HFFc6 (cell line): ENCODE data around the gene VWC2L. TPM values are rescaled to one million over a fixed set of nuclear protein-coding genes. Genes with fewer than 3 reads are reported as not detected.

Experiments
- DNase-seq: peaks from one replicate; pipeline ENCODE4 v3.0.0-alpha.2; 2018
- H3K27ac Mint-ChIP-seq: 2 replicates; pipeline ENCODE4 v1.8.0; 2020; ENCODE audit warnings: mild to moderate bottlenecking, mixed read lengths
- H3K27me3 Mint-ChIP-seq: 2 replicates; pipeline ENCODE4 v1.8.0; 2021; ENCODE audit warnings: mild to moderate bottlenecking, moderate library complexity, mixed read lengths; ENCODE audit not compliant: insufficient read depth
- H3K36me3 Mint-ChIP-seq: 2 replicates; pipeline ENCODE4 v1.8.0; 2021; ENCODE audit warnings: low read depth, mixed read lengths
- H3K4me1 Mint-ChIP-seq: 2 replicates; pipeline ENCODE4 v1.8.0; 2020; ENCODE audit warnings: low read depth, mixed read lengths
- H3K4me3 Mint-ChIP-seq: 2 replicates; pipeline ENCODE4 v1.8.0; 2020; ENCODE audit warnings: mild to moderate bottlenecking, moderate library complexity, mixed read lengths
- H3K9me3 Mint-ChIP-seq: 2 replicates; pipeline ENCODE4 v1.8.0; 2020; ENCODE audit warnings: mild to moderate bottlenecking, mixed read lengths
- total RNA-seq, 6 experiments: library from RNA; stranded (reverse); fragmentation: NEBNext Ultra II Directional; extraction: Animal tissue kit (Norgen Biotek cat#: 25700); gene quantifications; 2 replicates in 1 of 6; 3 replicates in 5 of 6; pipeline ENCODE4 v1.2.3, GENCODE V29; 2021
- TF ChIP-seq, protein P1 (sequence below): fragments of 200-600 bp; sonication (generic); IDR thresholded peaks from 2 replicates; pipeline ENCODE4 v1.5.0; 2021; ENCODE audit warnings: antibody characterized with exemption, mild to moderate bottlenecking

The VWC2L gene
- total RNA-seq, 6 experiments from 2014 or later, result not detected

DNA sequence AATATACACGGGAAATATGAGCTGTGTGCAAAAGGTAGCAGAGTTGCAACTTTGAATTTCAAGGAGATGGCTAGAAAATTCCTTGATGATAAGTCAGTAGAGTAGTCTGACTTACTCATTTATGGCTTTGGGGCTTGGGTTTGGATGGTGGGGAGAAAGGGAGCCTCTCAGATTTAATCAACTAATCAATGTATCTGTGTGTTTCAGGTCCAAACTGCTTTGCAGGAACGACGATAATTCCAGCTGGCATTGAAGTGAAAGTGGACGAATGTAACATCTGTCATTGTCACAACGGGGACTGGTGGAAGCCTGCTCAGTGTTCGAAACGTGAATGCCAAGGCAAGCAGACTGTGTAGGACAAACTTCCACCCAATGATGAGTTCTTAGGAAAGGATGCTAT is 164.6 kb downstream of the VWC2L start:
- Mint-ChIP-seq H3K27me3 (no peaks in the 10 kb centered on the region), H3K27ac (no peak overlapping the region), H3K9me3 (no peaks in the 10 kb centered on the region), H3K4me1 (peaks cover 20% of the 10 kb centered on the region), H3K36me3 (no peaks in the 10 kb centered on the region), H3K4me3 (peak overlapping the region; percentile 50)
- TF ChIP-seq, protein P1, sequence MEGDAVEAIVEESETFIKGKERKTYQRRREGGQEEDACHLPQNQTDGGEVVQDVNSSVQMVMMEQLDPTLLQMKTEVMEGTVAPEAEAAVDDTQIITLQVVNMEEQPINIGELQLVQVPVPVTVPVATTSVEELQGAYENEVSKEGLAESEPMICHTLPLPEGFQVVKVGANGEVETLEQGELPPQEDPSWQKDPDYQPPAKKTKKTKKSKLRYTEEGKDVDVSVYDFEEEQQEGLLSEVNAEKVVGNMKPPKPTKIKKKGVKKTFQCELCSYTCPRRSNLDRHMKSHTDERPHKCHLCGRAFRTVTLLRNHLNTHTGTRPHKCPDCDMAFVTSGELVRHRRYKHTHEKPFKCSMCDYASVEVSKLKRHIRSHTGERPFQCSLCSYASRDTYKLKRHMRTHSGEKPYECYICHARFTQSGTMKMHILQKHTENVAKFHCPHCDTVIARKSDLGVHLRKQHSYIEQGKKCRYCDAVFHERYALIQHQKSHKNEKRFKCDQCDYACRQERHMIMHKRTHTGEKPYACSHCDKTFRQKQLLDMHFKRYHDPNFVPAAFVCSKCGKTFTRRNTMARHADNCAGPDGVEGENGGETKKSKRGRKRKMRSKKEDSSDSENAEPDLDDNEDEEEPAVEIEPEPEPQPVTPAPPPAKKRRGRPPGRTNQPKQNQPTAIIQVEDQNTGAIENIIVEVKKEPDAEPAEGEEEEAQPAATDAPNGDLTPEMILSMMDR, result no peak
- DNase-seq, result no peak

DNA sequence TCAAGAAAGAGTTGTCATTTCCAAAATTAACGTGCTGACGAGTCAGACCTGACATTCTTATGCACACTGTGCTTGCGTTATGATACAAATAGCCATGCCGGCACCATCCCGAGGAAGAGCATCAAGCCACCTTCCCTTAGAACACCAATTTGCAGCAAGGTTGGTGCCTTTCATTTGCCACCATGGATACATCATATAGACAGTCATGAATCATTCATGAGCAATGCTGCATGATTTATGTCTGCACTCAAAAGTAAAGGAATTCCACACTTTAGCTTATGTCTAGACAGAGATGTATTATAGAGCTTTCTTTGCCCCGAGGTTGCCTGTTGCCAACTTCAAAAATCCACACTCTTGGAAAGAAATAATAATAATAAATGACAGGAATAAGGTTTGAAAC is 166.9 kb downstream of the VWC2L start:
- Mint-ChIP-seq H3K9me3 (no peaks in the 10 kb centered on the region), H3K4me1 (peaks cover 20% of the 10 kb centered on the region), H3K4me3 (no peak overlapping the region), H3K36me3 (no peaks in the 10 kb centered on the region), H3K27ac (no peak overlapping the region), H3K27me3 (no peaks in the 10 kb centered on the region; the same call in 1 of the 2 replicates)
- DNase-seq, result no peak
- TF ChIP-seq, protein P1, result no peak

DNA sequence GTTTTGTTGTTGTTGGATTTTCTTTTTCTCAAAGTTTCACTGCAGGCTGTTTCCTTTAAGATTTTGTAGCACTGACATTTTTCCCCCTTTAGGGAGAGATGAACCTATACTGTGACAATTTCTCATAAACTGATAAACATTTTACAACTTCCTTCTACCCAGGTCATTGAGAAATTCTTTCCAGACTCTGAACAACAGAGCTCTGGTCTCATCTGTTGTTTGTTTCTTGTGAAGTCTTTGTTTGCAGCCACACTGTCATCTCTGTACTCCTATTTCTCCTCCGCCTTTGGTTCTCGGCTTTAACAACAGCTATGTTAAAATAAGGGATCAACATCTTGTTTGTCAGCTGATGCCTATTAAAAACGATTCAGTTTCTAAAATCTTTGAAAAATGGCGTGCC is 167.6 kb downstream of the VWC2L start:
- TF ChIP-seq, protein P1, result no peak
- Mint-ChIP-seq H3K27ac (no peak overlapping the region), H3K4me1 (peaks cover 20% of the 10 kb centered on the region), H3K4me3 (no peak overlapping the region), H3K36me3 (no peaks in the 10 kb centered on the region), H3K27me3 (no peaks in the 10 kb centered on the region; the same call in 1 of the 2 replicates), H3K9me3 (no peaks in the 10 kb centered on the region)
- no peak for DNase-seq

DNA sequence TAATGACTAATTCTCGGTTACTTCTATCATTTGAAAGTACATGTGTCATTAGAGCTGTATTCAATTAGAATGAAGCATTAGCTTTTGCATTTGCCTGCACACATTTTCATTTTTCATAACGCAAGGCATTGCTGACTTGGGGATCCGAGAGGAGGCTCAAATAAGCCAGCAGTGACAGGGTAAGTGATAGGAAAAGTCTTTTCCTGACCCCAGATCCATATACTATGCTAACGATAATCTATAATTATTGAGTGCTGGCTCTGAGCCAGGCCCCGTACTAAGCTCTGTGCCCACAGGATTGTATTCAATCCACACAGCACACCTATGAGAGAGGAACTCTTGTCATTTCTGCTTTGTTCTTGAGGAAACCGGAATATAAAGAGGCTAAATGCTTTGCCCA is 168.2 kb downstream of the VWC2L start:
- no peak for DNase-seq
- Mint-ChIP-seq H3K36me3 (no peaks in the 10 kb centered on the region), H3K4me1 (peaks cover 20% of the 10 kb centered on the region), H3K27ac (no peak overlapping the region), H3K27me3 (no peaks in the 10 kb centered on the region; the same call in 1 of the 2 replicates), H3K9me3 (no peaks in the 10 kb centered on the region), H3K4me3 (no peak overlapping the region)
- TF ChIP-seq, protein P1, result no peak

DNA sequence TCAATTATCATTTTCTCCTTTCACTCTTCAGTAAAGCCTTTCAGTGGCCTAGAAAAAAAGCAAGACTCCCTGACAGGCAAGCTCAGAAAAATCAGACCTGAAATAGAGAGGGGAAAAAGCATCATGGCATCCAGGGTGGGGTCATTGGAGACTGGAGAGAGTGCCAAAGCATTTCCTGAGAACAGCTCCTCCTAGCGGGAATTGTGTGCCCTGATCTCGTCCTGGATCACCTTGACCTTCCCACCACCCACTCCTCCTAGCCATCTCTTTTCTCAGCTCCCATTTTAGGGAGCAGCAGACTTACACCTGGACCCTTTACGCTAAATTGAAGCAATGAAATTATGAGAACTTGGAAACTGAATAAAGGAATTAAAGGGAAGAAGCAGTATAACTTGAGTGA is 176.6 kb downstream of the VWC2L start:
- no peak overlapping the region for H3K4me3 Mint-ChIP-seq
- H3K27me3 Mint-ChIP-seq, result no peaks in the 10 kb centered on the region
- no peaks in the 10 kb centered on the region for H3K36me3 Mint-ChIP-seq
- TF ChIP-seq, protein P1, result peak; percentile 54
- no peak overlapping the region for H3K27ac Mint-ChIP-seq
- H3K4me1 Mint-ChIP-seq, result no peaks in the 10 kb centered on the region
- H3K9me3 Mint-ChIP-seq, result no peaks in the 10 kb centered on the region; the same call in 1 of the 2 replicates
- no peak for DNase-seq

DNA sequence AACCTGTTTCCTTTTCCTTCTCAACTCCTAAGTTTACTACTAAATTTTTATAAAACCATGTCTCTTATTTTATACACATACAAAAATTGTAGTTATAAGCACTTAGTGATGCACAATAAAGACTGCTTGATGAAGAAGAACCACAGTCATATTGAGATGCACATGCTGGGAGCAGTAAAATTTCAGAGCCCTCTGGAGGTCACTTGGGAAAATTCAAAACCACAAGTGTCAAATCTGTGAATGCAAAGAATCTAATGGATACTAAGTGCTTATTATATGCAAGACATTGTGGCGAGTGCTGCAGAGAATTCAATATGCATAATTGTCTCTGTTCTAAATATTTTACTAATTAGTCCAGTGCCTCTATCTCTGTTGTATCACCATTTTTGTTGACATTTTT is 180.5 kb downstream of the VWC2L start:
- H3K4me1 Mint-ChIP-seq, result peaks cover 7% of the 10 kb centered on the region; the same call in 1 of the 2 replicates
- no peaks in the 10 kb centered on the region for H3K36me3 Mint-ChIP-seq
- no peak overlapping the region for H3K27ac Mint-ChIP-seq
- no peaks in the 10 kb centered on the region for H3K27me3 Mint-ChIP-seq
- DNase-seq, result no peak
- no peaks in the 10 kb centered on the region; the same call in 1 of the 2 replicates for H3K9me3 Mint-ChIP-seq
- no peak overlapping the region for H3K4me3 Mint-ChIP-seq
- TF ChIP-seq, protein P1, result peak; percentile 47
